ENCODE measurements around the gene ARSJ. TPM values are rescaled to one million over a fixed set of nuclear protein-coding genes. Genes with fewer than 3 reads are reported as not detected.
"Not testable (repeated sequence)": the region's sequence is repeated elsewhere in the genome, so short reads cannot be mapped to it uniquely, and the experiment has no call there.

ARSJ gene
- total and polyA plus RNA-seq, 2 experiments from 2014 or later, result 0.30 TPM; not detected in 1

DNA sequence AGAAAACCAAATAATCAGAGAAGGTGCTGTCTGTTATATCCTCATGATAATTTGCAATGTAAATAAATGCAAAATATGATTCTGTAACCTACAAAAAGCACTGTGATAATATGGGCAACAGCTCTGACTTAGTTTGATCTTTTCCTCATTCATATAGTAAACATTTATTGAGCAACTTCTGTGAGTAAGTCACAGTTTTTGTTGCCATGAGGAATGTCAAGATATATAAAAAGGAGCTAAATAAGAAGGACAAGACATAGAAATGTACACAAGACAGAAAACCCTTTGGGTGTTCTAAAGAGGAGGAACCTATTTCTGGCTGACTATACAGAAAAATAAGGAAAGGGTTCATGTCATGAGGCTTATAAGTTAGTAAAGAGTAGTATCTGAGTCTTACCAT is 44.3 kb downstream of the ARSJ start:
- Histone ChIP-seq H3K9me3 (ENCODE audit: low read depth) (no peaks in the 10 kb centered on the region), H3K27ac (no peak overlapping the region), H3K27me3 (no peaks in the 10 kb centered on the region), H3K4me1 (ENCODE audit: low read depth) (no peaks in the 10 kb centered on the region), H3K4me3 (no peak overlapping the region), H3K36me3 (no peaks in the 10 kb centered on the region)
- DNase-seq (ENCODE audit: low read depth in 1 of 2, low spot score in 1 of 2), result peak in 1 of 2 donors; percentile 26
- no peak for TF ChIP-seq CTCF (IDR thresholded peaks at IDR 0.05; ENCODE audit: low read depth, low read length)

DNA sequence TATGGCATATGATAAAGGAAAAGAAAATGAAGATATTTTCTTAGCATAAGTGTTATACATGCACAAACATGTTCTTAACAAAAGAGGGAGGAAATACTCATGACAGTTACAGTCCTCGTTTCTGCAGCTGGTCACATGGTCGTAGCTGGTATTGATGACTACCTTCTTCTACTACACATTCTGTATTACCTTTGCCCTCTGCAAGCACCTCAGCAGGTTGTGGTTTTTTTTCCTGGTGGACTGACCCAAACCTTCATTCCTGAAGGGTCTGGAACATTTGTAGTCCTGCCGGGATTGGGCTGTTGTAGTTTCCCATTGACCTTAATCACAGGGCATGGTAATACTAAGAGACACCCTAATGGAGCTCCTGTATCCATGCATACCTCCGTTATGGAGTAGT is 54.7 kb downstream of the ARSJ start:
- not testable (repeated sequence) for H3K36me3 ChIP-seq; DNase-seq (ENCODE audit: low read depth in 1 of 2, low spot score in 1 of 2); H3K4me3 ChIP-seq; H3K4me1 ChIP-seq (ENCODE audit: low read depth); H3K27me3 ChIP-seq; H3K27ac ChIP-seq; H3K9me3 ChIP-seq (ENCODE audit: low read depth)

- Histone ChIP-seq H3K4me3 (no peak overlapping the region), H3K9me3 (ENCODE audit: low read depth) (no peaks in the 10 kb centered on the region), H3K27me3 (no peaks in the 10 kb centered on the region), H3K36me3 (no peaks in the 10 kb centered on the region), H3K27ac (no peak overlapping the region), H3K4me1 (ENCODE audit: low read depth) (no peaks in the 10 kb centered on the region)
- peak in 1 of 2 donors; percentile 32 for DNase-seq (ENCODE audit: low read depth in 1 of 2, low spot score in 1 of 2)
- no peak for TF ChIP-seq CTCF (IDR thresholded peaks at IDR 0.05; ENCODE audit: low read depth, low read length)
Observed at GRCh38 chr4:113921089-113921794, 58.2 kb downstream of the ARSJ start.

GRCh38 chr4:113919611-113920010 is 59.8 kb downstream of the ARSJ start:
- no peak for TF ChIP-seq CTCF (IDR thresholded peaks at IDR 0.05; ENCODE audit: low read depth, low read length)
- no peaks in the 10 kb centered on the region for H3K36me3 ChIP-seq
- H3K27me3 ChIP-seq, result no peaks in the 10 kb centered on the region
- H3K27ac ChIP-seq, result no peak overlapping the region
- no peaks in the 10 kb centered on the region for H3K9me3 ChIP-seq (ENCODE audit: low read depth)
- DNase-seq (ENCODE audit: low read depth in 1 of 2, low spot score in 1 of 2), result no peak
- no peaks in the 10 kb centered on the region for H3K4me1 ChIP-seq (ENCODE audit: low read depth)
- no peak overlapping the region for H3K4me3 ChIP-seq

- H3K36me3 ChIP-seq, result no peaks in the 10 kb centered on the region
- no peaks in the 10 kb centered on the region for H3K27me3 ChIP-seq
- no peak overlapping the region for H3K4me3 ChIP-seq
- DNase-seq (ENCODE audit: low read depth in 1 of 2, low spot score in 1 of 2), result no peak
- H3K4me1 ChIP-seq (ENCODE audit: low read depth), result no peaks in the 10 kb centered on the region
- no peaks in the 10 kb centered on the region for H3K9me3 ChIP-seq (ENCODE audit: low read depth)
- TF ChIP-seq CTCF (IDR thresholded peaks at IDR 0.05; ENCODE audit: low read depth, low read length), result no peak
- H3K27ac ChIP-seq, result no peak overlapping the region
Observed at GRCh38 chr4:113919145-113919544, 60.3 kb downstream of the ARSJ start.

- DNase-seq (ENCODE audit: low read depth in 1 of 2, low spot score in 1 of 2), result no peak
- no peaks in the 10 kb centered on the region for H3K4me1 ChIP-seq (ENCODE audit: low read depth)
- no peak overlapping the region for H3K27ac ChIP-seq
- H3K36me3 ChIP-seq, result no peaks in the 10 kb centered on the region
- no peaks in the 10 kb centered on the region for H3K27me3 ChIP-seq
- H3K4me3 ChIP-seq, result no peak overlapping the region
- TF ChIP-seq CTCF (IDR thresholded peaks at IDR 0.05; ENCODE audit: low read depth, low read length), result no peak
- H3K9me3 ChIP-seq (ENCODE audit: low read depth), result no peaks in the 10 kb centered on the region
Observed at GRCh38 chr4:113908829-113909228, 70.6 kb downstream of the ARSJ start.
